Embryonic facial prominence (tissue), 1 donor: ENCODE results near the gene MYLK.
"Not testable (repeated sequence)": the region's sequence is repeated elsewhere in the genome, so short reads cannot be mapped to it uniquely, and the experiment has no call there.

Source experiments
- DNase-seq: peaks from one replicate; pipeline ENCODE4 v3.0.0-alpha.2; 2016; ENCODE audit errors: extremely low spot score

Gene MYLK

GRCh38 chr3:123884203-123884831, at the start of gene MYLK:
TSS of gene MYLK (minus strand) at chr3:123884332. CDS start at chr3:123793841, 90,491 bp downstream.
- DNase-seq = peak; percentile 24

- no peak for DNase-seq
These were observed 46.3 kb upstream of the MYLK start for GRCh38 chr3:123930445-123930844.

- DNase-seq = no peak
These were observed 45.2 kb upstream of the MYLK start for GRCh38 chr3:123929325-123929724.

GRCh38 chr3:123926396-123926795, 42.3 kb upstream of the MYLK start:
- DNase-seq = no peak

- DNase-seq = no peak
These were observed 36.7 kb upstream of the MYLK start for GRCh38 chr3:123920868-123921267.

- no peak for DNase-seq
These were observed 36.3 kb upstream of the MYLK start for GRCh38 chr3:123920383-123920782.

- no peak for DNase-seq
These were observed 35.2 kb upstream of the MYLK start for GRCh38 chr3:123919353-123919752.

GRCh38 chr3:123914829-123915228, 30.7 kb upstream of the MYLK start:
- DNase-seq = no peak

- no peak for DNase-seq
These were observed 25.7 kb upstream of the MYLK start for GRCh38 chr3:123909785-123910184.

- DNase-seq = no peak
These were observed 23.6 kb upstream of the MYLK start for GRCh38 chr3:123907720-123908119.

- DNase-seq = no peak
These were observed 15.3 kb upstream of the MYLK start for GRCh38 chr3:123899300-123899865.

- no peak for DNase-seq
These were observed 8.9 kb upstream of the MYLK start for GRCh38 chr3:123893012-123893411.

GRCh38 chr3:123892195-123892594, 8.1 kb upstream of the MYLK start:
- DNase-seq = no peak

- DNase-seq = not testable (repeated sequence)
These were observed 6.9 kb upstream of the MYLK start for GRCh38 chr3:123890991-123891390.

GRCh38 chr3:123890162-123890561, 6.0 kb upstream of the MYLK start:
- DNase-seq = not testable (repeated sequence)

GRCh38 chr3:123884993-123885392, 861 bp upstream of the MYLK start:
- no peak for DNase-seq

GRCh38 chr3:123883701-123884202, 380 bp downstream of the MYLK start:
- no peak for DNase-seq

- no peak for DNase-seq
These were observed 1.0 kb downstream of the MYLK start for GRCh38 chr3:123883111-123883510.

- no peak for DNase-seq
These were observed 2.4 kb downstream of the MYLK start for GRCh38 chr3:123881771-123882170.

GRCh38 chr3:123880998-123881561, 3.1 kb downstream of the MYLK start:
- no peak for DNase-seq

GRCh38 chr3:123878807-123879206, 5.3 kb downstream of the MYLK start:
- DNase-seq = no peak

GRCh38 chr3:123877965-123878364, 6.2 kb downstream of the MYLK start:
- DNase-seq = no peak

GRCh38 chr3:123877466-123877865, 6.7 kb downstream of the MYLK start:
- no peak for DNase-seq
